Endothelial cell of umbilical vein (primary cell): ENCODE measurements around the gene RFX2. TPM values are rescaled to one million over a fixed set of nuclear protein-coding genes. Genes with fewer than 3 reads are reported as not detected.

Source experiments
- BruUV-seq: library from RNA; stranded (reverse); fragments of 400-500 nt; replicated peaks from 2 replicates; lab custom pipeline; 2021; lab: Mats Ljungman, UMichigan
- CTCF ChIA-PET: fragments of 300-600, 350-600 bp; sonication (Branson Sonifier 250); formaldehyde crosslinking; loops from one replicate; lab custom pipeline; 2021; ENCODE audit warnings: antibody characterized with exemption, inconsistent platforms; lab: Charles Lee
- POLR2A ChIA-PET: fragments of 300-600, 350-600 bp; sonication (Branson Sonifier 250); formaldehyde crosslinking; loops from one replicate; lab custom pipeline; 2021; ENCODE audit warnings: antibody characterized with exemption, inconsistent platforms; lab: Charles Lee
- DNase-seq: peaks from one replicate; pipeline ENCODE4 v3.0.0-alpha.2; 2011; ENCODE audit warnings: low read depth, low spot score
- FAIRE-seq: peaks from 2 replicates; lab custom pipeline; 2011; peaks lifted over from hg19 to GRCh38; lab: Jason Lieb, UNC
- H2AFZ ChIP-seq: 2 replicates; pipeline ENCODE4 v1.6.0; 2012; ENCODE audit warnings: low read depth, low read length, control low read depth, inconsistent platforms
- H3K27ac ChIP-seq: 2 replicates; pipeline ENCODE4 v1.5.1; 2011; ENCODE audit warnings: low read depth, mild to moderate bottlenecking, control low read depth, low read length, moderate library complexity; ENCODE audit not compliant: insufficient read depth
- H3K27me3 ChIP-seq, 2 experiments: 2 replicates each; pipeline versions ENCODE4 v1.6.0 to v1.6.1; 2011; ENCODE audit warnings: low read length in 2 of 2, mixed read lengths in 1 of 2; ENCODE audit not compliant: control insufficient read depth in 2 of 2, insufficient read depth in 2 of 2
- H3K36me3 ChIP-seq, 2 experiments: 2 replicates in 1 of 2; 3 replicates in 1 of 2; pipeline ENCODE4 v1.5.1; 2011; ENCODE audit warnings: low read length in 2 of 2, mild to moderate bottlenecking in 1 of 2, moderate library complexity in 1 of 2; ENCODE audit not compliant: control insufficient read depth in 2 of 2, insufficient read depth in 2 of 2; ENCODE audit errors: extremely low read depth in 1 of 2
- H3K4me1 ChIP-seq: 3 replicates; pipeline ENCODE4 v1.5.1; 2011; ENCODE audit warnings: mild to moderate bottlenecking, low read length; ENCODE audit not compliant: control insufficient read depth, insufficient read depth; ENCODE audit errors: extremely low read depth
- H3K4me2 ChIP-seq: 2 replicates; pipeline ENCODE4 v1.6.1; 2011; ENCODE audit warnings: low read length, control low read depth, mixed read lengths; ENCODE audit not compliant: insufficient read depth
- H3K4me3 ChIP-seq, 3 experiments: fragments of 200-600 bp in 1 of 3; sonication (generic), shearing (Covaris generic) in 1 of 3; replicated peaks in 1 of 3; 2 replicates each; pipeline ENCODE4 v1.5.1; 2011 to 2016; ENCODE audit warnings: control low read depth in 3 of 3, low read length in 3 of 3, mild to moderate bottlenecking in 2 of 3, inconsistent platforms in 1 of 3, low read depth in 1 of 3, moderate library complexity in 1 of 3; ENCODE audit not compliant: insufficient read depth in 1 of 3
- H3K79me2 ChIP-seq: 2 replicates; pipeline ENCODE4 v1.6.0; 2012; ENCODE audit warnings: low read length, inconsistent platforms; ENCODE audit not compliant: control insufficient read depth, insufficient read depth
- H3K9ac ChIP-seq: replicated peaks from 2 replicates; pipeline ENCODE3; 2011; ENCODE audit warnings: low read length, control low read depth; ENCODE audit not compliant: insufficient read depth; ENCODE audit errors: extremely low read depth
- H3K9me1 ChIP-seq: replicated peaks from 3 replicates; pipeline ENCODE4 v1.6.0; 2011; ENCODE audit warnings: mild to moderate bottlenecking, low read length; ENCODE audit not compliant: control insufficient read depth, insufficient read depth; ENCODE audit errors: extremely low read depth
- H3K9me3 ChIP-seq: replicated peaks from 2 replicates; pipeline ENCODE4 v1.5.1; 2012; ENCODE audit warnings: low read length, inconsistent platforms; ENCODE audit not compliant: control insufficient read depth, insufficient read depth
- H4K20me1 ChIP-seq: replicated peaks from 2 replicates; pipeline ENCODE3; 2011; ENCODE audit warnings: mild to moderate bottlenecking, low read length; ENCODE audit not compliant: control insufficient read depth, insufficient read depth; ENCODE audit errors: extremely low read depth
- CTCF ChIP-seq, 2 donors: IDR thresholded peaks; 1 replicate in 1 of 2; 2 replicates in 1 of 2; pipeline ENCODE4 v1.5.1; 2011; ENCODE audit warnings: low read length in 2 of 2, mild to moderate bottlenecking in 2 of 2, moderate library complexity in 2 of 2, control low read depth in 1 of 2, inconsistent platforms in 1 of 2, low read depth in 1 of 2; ENCODE audit not compliant: insufficient read depth in 1 of 2; ENCODE audit errors: extremely low read depth in 1 of 2
- EZH2 ChIP-seq: IDR thresholded peaks from 2 replicates; pipeline ENCODE4 v1.6.1; 2012; ENCODE audit warnings: borderline replicate concordance, low read depth, mild to moderate bottlenecking, moderate library complexity, low read length, inconsistent platforms; ENCODE audit not compliant: severe bottlenecking
- FOS ChIP-seq: IDR thresholded peaks from 2 replicates; pipeline ENCODE4 v1.6.1; 2011; ENCODE audit warnings: mild to moderate bottlenecking, low read length, moderate library complexity, borderline replicate concordance; ENCODE audit not compliant: insufficient read depth
- GATA2 ChIP-seq: IDR thresholded peaks from 2 replicates; pipeline ENCODE4 v1.7.0; 2011; ENCODE audit warnings: low read depth, mild to moderate bottlenecking, moderate library complexity, mixed read lengths, low read length; ENCODE audit not compliant: insufficient read length, insufficient read depth
- JUN ChIP-seq: IDR thresholded peaks from 2 replicates; pipeline ENCODE4 v1.6.1; 2011; ENCODE audit warnings: borderline replicate concordance, low read depth; ENCODE audit not compliant: insufficient read length, insufficient read depth
- MAX ChIP-seq: IDR thresholded peaks from 2 replicates; pipeline ENCODE4 v1.6.1; 2011; ENCODE audit not compliant: insufficient read depth, insufficient read length
- MYC ChIP-seq: IDR thresholded peaks from one replicate; pipeline ENCODE4 v1.6.1; 2011; ENCODE audit warnings: mild to moderate bottlenecking, low read depth, low read length
- POLR2A ChIP-seq: IDR thresholded peaks from 2 replicates; pipeline ENCODE4 v1.6.1; 2012; ENCODE audit warnings: low read depth, mild to moderate bottlenecking, control low read depth, low read length
- POLR2AphosphoS5 ChIP-seq: IDR thresholded peaks from 2 replicates; pipeline ENCODE4 v1.6.1; 2012; ENCODE audit warnings: low read depth, mild to moderate bottlenecking, control low read depth, low read length, moderate library complexity; ENCODE audit not compliant: insufficient read depth
- dilution Hi-C: fragments of 300-500 bp; cut with MboI; formaldehyde crosslinking; loops from one replicate; pipeline ENCODE4 v1.15.0; 2019; ENCODE audit warnings: low sequenced_read_pairs; ENCODE audit not compliant: extremely low pct_ligation_motif_present
- intact Hi-C: fragments of 100-400 bp; cut with micrococcal nuclease; formaldehyde crosslinking; loops from one replicate; pipeline ENCODE4 v1.10.0; 2022
- polyA plus RNA-seq, 4 experiments: library from polyadenylated mRNA; depleted of rRNA in 3 of 4; stranded (reverse) in 3 of 4; unstranded in 1 of 4; fragments of >200 nt; gene quantifications; 2 replicates each; pipeline versions ENCODE4 v1.2.1 to v1.2.3, GENCODE V29; 2011 to 2012; ENCODE audit warnings: missing spikeins in 1 of 4
- total RNA-seq: library from RNA; stranded (reverse); gene quantifications from 2 replicates; pipeline ENCODE4 v1.2.3, GENCODE V29; 2021

Gene RFX2
- total and polyA plus RNA-seq, 2 donors (not counting 3 experiments of a cell fraction or from before 2014, with no cell fraction given), result 16.1 to 19.0 TPM

GRCh38 chr19:5949792-5950305 is 160.5 kb downstream of the RFX2 start:
- Histone ChIP-seq H4K20me1 (no peaks in the 10 kb centered on the region), H3K79me2 (peaks cover 65% of the 10 kb centered on the region), H3K9ac (no peak overlapping the region), H3K4me1 (peaks cover 37% of the 10 kb centered on the region), H3K36me3 (peaks cover 0 to 10% of the 10 kb centered on the region in 2 experiments), H3K4me2 (no peak overlapping the region), H2AFZ (no peak overlapping the region), H3K9me1 (no peaks in the 10 kb centered on the region), H3K27ac (no peak overlapping the region), H3K9me3 (no peaks in the 10 kb centered on the region), H3K4me3 (no peak overlapping the region), H3K27me3 (no peaks in the 10 kb centered on the region)
- DNase-seq, result no peak
- intact Hi-C loops (no loop called here), dilution Hi-C loops (no loop called here)
- no peak for FAIRE-seq
- ChIA-PET POLR2A (no interaction called here), CTCF (interaction anchor here (7.2 kb wide), 1 partner anchor 18 kb away, joined by 46 read pairs; no protein-coding TSS in a partner anchor)
- TF ChIP-seq MAX (no peak), POLR2A (no peak), FOS (no peak)
- BruUV-seq, result no TSS peak

GRCh38 chr19:5948752-5949564 is 161.3 kb downstream of the RFX2 start:
- intact Hi-C loops, result no loop called here
- Histone ChIP-seq H3K79me2 (peaks cover 57% of the 10 kb centered on the region), H3K9me3 (no peaks in the 10 kb centered on the region), H3K9me1 (no peaks in the 10 kb centered on the region), H2AFZ (no peak overlapping the region), H3K9ac (no peak overlapping the region), H3K4me2 (no peak overlapping the region), H3K27me3 (no peaks in the 10 kb centered on the region), H3K36me3 (peaks cover 0 to 10% of the 10 kb centered on the region in 2 experiments), H3K27ac (no peak overlapping the region), H3K4me1 (peaks cover 29% of the 10 kb centered on the region), H4K20me1 (no peaks in the 10 kb centered on the region), H3K4me3 (no peak overlapping the region)
- BruUV-seq, result no TSS peak
- TF ChIP-seq POLR2AphosphoS5 (no peak), MAX (no peak), JUN (no peak), FOS (no peak), CTCF (IDR thresholded peaks at IDR 0.05; ENCODE audit: extremely low read depth in 1 of 2, insufficient read depth in 1 of 2, low read depth in 1 of 2, low read length in 2 of 2) (no peak), EZH2 (no peak), GATA2 (no peak), POLR2A (no peak), MYC (no peak)
- FAIRE-seq, result no peak
- DNase-seq, result no peak
- ChIA-PET POLR2A (no interaction called here), CTCF (interaction anchor here (1.0 to 7.2 kb wide), 2 partner anchors 19 to 74 kb away, joined by 3 to 46 read pairs; no protein-coding TSS in a partner anchor)
- dilution Hi-C loops, result no loop called here
